NOMO-1 treated with dmso at 0.1 percent for 144 hours (cell line): ENCODE results near the gene EXT2.

Experiments used
- DNase-seq: peaks from one replicate; lab custom pipeline; 2025; ENCODE audit not compliant: unreplicated experiment; lab: John Stamatoyannopoulos, UW

Gene EXT2

DNA sequence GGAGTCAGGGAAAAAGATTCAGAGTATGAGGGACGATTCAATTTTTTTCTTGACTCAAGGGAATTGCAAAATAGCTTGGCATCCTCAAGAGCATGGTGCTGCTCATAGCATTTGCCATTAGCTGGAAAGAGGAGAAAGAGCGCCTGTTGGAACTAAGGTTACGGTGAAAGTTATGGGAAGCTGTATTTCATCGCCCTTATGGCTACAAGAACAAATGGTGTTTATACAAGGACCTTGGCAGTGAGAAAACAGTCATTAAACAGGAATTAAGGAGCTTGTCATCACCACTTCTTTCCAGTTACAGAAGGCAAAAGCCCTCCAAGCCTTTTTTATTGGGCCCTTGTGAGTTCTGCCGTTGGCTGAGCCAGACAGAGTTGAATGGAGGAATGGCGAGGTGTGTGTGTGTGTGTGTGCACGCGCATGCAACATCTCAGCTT, 140.3 kb downstream of the EXT2 start:
- DNase-seq: no peak

- no peak for DNase-seq
Observed at GRCh38 chr11:44236296-44236695, 140.8 kb downstream of the EXT2 start.

- DNase-seq: no peak
Observed at GRCh38 chr11:44237156-44237555, 141.7 kb downstream of the EXT2 start.

DNA sequence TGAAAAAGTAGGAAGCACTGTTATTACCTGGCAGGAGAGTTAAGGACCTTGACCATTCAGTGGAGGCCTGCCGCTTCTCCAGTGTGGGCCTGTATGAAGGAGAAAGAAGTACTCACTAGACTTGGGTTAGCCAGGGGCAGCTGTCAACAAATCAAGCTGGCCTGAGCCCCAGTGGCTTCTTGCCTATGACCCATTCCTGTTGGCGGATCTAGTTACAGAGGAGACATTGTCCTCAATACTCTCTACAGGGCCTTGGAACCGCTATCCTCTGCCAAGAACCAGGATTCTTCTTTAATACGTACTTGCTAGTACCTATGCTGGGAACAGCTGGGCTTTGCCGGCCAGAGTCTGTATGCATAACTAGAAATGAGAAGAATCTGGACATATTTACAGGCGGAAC, 146.4 kb downstream of the EXT2 start:
- no peak for DNase-seq

GRCh38 chr11:44243086-44243485, 147.6 kb downstream of the EXT2 start:
- DNase-seq: no peak

GRCh38 chr11:44243595-44244343, 148.3 kb downstream of the EXT2 start:
- no peak for DNase-seq

DNA sequence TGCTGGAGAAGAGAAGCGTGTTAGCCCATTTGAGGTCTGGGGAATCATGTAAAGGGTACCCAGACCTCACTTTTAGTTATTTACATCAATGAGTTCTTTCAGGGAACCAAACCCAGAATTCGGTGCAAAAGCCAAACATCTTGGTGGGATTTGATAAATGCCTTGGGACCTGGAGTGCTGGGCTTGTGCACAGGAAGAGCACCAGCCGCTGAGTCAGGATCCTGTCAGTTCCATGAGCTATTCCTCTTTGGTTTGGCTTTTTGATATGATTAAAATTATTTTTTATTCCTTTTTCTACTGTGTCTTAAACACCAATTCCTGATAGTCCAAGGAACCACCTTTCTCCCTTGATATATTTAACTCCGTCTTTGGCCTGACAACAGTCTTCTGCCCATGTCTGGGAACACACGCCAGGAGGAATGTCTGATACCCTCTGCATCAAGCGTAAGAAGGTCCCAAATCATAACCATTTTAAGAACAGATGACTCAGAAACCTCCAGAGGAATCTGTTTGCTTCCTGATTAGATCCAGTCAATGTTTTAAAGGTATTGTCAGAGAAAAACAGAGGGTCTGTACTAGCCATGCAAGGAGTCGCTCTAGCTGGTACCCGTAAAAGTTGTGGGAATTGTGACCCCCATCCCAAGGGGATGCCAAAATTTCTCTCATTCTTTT, 149.3 kb downstream of the EXT2 start:
- no peak for DNase-seq

- no peak for DNase-seq
Observed at GRCh38 chr11:44246726-44247125, 151.2 kb downstream of the EXT2 start.

DNA sequence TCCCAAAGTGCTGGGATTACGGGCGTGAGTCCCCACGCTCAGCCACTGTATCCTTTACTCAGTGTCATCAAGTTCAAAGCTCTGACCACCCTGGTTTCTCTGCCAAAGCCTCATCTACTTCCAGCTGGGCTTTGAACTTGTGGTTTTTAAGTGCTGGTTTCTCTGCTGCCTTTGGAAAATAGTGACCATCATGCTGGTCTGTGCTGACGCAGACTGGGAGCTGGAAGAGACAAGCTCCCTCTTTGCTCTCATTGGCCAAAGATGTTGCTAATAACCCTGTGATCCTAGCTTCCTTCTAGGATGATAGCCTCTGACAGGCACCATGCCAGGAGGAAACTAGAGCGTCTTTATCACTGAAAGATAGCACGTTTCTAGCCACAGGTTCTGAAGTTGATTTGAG, 152.0 kb downstream of the EXT2 start:
- no peak for DNase-seq

GRCh38 chr11:44248109-44248508, 152.6 kb downstream of the EXT2 start:
- DNase-seq: no peak

- DNase-seq: no peak
Observed at GRCh38 chr11:44250421-44250820, 154.9 kb downstream of the EXT2 start.

- DNase-seq: no peak
Observed at GRCh38 chr11:44252999-44253602, 157.6 kb downstream of the EXT2 start.

- no peak for DNase-seq
Observed at GRCh38 chr11:44255406-44256071, 160.1 kb downstream of the EXT2 start.

DNA sequence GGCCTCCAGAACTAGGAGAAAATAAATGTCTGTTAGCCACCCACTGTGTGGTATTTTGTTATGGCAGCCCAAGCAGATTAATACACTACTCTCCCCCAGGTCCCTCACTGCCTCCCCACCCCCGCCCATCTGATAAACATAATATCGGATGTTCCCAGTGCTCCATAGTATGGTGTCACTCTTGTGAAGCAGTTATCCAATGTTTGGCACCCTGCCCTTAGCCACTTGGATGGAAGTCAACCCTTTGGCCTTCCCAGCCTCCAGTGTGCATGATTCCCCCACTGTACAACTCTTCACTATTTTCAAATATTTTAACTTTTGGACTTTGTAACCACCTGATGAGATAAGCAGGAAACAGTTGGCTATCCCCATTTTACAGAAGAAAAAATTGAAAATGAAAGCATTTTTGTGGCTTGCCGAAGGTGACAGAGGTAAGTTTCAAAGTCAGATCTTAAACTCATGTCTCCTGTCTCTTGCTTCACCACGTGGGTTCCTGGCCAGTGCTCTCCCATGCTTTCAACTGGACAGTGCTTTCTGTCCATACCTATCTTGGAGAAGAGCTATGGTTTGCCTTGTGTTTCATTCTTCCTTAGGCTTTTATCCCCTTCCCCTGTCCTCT, 161.3 kb downstream of the EXT2 start:
- DNase-seq: no peak

DNA sequence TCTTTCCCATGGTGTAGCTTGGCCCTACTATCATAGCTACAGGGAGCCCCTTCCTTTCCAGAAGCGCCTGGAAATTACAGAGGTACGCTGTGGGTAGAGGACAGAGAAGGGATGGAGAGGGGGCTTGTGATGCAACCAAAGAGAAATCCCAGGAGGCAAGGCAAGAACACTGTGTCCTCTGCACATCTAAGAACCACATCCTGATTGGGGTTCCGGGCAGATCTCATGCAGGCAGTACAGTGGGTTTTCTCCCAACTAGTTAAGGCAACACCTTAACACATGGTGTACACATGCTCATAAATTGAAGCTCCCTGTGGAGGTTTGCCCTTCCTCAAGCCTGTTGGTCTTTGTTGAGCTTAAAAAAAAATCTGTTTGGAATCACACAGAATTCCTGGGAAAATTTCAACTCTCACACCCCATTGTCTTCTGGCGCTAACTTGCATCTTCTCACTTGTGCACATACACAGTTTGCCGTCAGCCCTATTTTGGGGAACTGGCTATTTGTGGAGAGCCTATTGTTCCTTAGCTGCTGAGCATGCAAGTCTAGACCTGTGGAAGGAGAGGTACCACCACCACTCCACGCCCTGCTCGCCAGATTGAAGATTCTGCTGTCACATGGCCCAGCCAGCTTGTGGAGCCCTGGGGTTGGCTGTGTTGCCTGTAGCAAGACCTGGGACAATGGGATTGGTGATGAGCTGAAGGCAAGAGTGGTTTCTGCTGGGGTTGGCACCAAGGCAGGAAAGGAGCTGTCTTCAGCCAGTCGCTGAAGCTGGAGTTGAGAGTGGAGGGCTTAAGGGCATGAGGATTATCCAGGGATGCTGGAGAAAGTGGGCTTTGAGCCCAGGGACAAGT, 162.1 kb downstream of the EXT2 start:
- DNase-seq: no peak

DNA sequence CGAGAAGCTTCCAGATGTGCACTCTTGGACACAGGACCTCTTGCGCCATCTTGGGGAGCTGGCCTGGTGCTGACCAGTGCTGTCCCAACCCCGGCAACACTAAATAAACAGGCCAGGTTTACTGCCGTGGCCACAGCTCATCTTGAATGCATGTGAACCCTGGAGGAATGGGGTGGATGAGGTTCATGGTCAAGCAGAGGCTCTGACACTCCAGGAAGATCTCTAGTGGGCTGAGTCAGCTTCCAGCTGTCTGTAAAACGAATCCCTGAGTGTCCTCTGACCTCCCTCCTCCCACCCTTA, 162.7 kb downstream of the EXT2 start:
- no peak for DNase-seq

DNA sequence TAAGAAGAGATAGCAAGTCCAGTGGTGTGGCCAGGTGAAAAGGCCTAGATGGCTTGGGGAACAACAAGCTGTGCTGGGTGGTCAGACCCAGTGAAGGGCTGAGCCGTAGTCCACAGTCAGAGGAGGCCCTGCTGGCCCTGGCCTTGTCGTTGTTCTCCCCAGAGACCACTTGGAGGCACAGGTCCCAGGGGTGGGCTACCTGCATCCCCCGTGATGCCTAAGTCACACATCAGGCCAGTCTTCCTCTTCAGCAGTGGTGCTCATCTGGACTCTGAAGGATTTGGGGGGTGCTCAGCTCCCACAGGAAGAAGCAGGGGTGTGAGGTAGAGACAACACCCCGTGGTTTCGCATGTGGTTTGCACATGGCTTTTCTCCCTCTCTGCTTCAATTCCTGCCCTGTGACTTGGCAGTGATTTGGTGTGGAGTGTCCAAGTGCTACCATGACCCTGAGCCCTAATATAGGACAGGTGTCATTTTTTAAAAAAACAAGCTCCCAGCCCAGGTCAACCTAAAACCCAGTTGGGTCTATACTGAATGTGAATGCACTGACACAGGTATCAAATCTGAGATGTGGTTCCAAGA, 163.5 kb downstream of the EXT2 start:
- no peak for DNase-seq

DNA sequence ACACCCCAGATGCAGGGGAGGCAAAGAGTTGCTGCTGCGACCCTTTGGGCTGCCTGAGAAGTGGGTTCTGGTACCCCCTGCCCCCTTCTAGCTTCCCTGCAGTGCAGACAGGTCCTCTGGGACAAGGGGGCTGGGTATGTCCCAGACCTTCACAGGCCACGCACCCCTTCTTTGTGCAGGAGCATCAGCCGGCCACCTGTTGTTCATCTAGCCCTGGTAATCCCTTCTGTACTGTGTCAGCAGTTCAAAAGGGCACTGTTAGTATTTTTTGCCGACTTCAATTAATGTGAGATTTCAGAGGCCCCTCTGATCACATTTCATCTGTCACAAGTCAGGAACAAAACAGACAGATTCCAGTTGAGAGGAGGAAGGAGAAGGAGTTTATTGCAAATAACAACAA, 164.6 kb downstream of the EXT2 start:
- DNase-seq: no peak

DNA sequence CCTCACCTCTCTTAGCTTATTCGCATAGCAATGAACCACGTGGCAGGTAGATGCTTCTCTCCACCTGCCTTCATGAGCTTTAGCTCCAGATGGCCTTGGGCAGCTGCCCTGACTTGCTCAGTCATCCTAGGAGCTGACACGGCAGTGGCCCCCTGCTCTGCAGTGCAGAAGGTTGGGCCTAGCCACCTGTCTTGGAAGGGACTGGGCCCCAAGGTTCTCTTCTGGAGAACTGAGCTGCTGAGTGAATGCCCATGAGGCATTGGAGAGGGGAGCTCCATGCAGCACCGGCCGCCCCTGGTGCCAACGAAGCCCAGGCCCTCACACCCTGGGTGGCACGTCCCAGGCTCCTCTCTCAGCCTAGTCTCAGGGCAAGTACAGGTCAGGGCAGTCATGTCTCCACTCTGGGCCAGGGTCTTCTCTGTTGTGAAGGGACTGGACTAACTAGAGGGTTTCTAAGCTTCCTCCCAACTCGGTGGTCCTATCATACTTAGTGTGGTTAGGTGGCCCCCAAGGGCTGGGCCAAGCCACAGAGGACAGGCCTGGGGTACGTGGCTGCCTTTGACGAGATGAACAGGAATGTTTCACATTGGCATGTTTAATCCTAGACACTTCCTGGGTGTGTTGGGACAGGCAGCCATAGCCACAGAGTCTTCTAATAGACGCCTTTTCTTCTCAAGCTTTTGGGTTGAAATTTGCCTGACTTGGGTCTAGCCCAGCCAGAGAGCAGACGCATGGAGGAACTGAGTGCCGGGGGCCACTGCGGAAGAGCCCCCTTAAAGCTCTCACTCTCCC, 166.5 kb downstream of the EXT2 start:
- no peak for DNase-seq
